H1 (cell line): ENCODE results near the gene WASL. TPM values are rescaled to one million over a fixed set of nuclear protein-coding genes. Genes with fewer than 3 reads are reported as not detected.

Experiments
- CTCF ChIA-PET: fragments of 300-600 bp; sonication (Branson Sonifier 250); formaldehyde crosslinking; loops from one replicate; lab custom pipeline; 2021; ENCODE audit not compliant: partially characterized antibody; lab: Charles Lee
- POLR2A ChIA-PET: fragments of 300-600 bp; sonication (Branson Sonifier 250); formaldehyde crosslinking; loops from one replicate; lab custom pipeline; 2021; ENCODE audit warnings: inconsistent platforms; ENCODE audit not compliant: partially characterized antibody; lab: Charles Lee
- DNase-seq, 2 experiments: peaks; one replicate each; pipeline versions ENCODE4 v3.0.0 to v3.0.0-alpha.2; 2010 to 2022; ENCODE audit warnings: low spot score in 2 of 2, low read depth in 1 of 2, mixed read lengths in 1 of 2
- FAIRE-seq: peaks from 2 replicates; lab custom pipeline; 2011; peaks lifted over from hg19 to GRCh38; lab: Jason Lieb, UNC
- H2AFZ ChIP-seq: 2 replicates; pipeline ENCODE4 v1.8.1; 2012; ENCODE audit warnings: low read length, inconsistent platforms
- H2AK5ac ChIP-seq: 2 replicates; pipeline ENCODE4 v1.6.1; 2013; ENCODE audit warnings: low read depth, low read length
- H2BK120ac ChIP-seq: replicated peaks from 2 replicates; pipeline ENCODE3; 2013; ENCODE audit warnings: low read depth, low read length, inconsistent platforms
- H2BK12ac ChIP-seq: 2 replicates; pipeline ENCODE4 v1.6.1; 2013; ENCODE audit warnings: low read depth, low read length
- H2BK15ac ChIP-seq: 2 replicates; pipeline ENCODE4 v1.6.1; 2013; ENCODE audit warnings: low read length
- H2BK20ac ChIP-seq: 2 replicates; pipeline ENCODE4 v1.6.1; 2013; ENCODE audit warnings: low read length
- H2BK5ac ChIP-seq: 2 replicates; pipeline ENCODE4 v1.6.1; 2013; ENCODE audit warnings: low read depth, low read length
- H3K14ac ChIP-seq: 2 replicates; pipeline ENCODE4 v1.6.1; 2013; ENCODE audit warnings: inconsistent platforms; ENCODE audit not compliant: insufficient read length
- H3K18ac ChIP-seq: 2 replicates; pipeline ENCODE4 v1.6.1; 2013; ENCODE audit warnings: low read length; ENCODE audit errors: extremely low read depth
- H3K23ac ChIP-seq: 2 replicates; pipeline ENCODE4 v1.6.1; 2013; ENCODE audit warnings: inconsistent platforms; ENCODE audit not compliant: insufficient read length
- H3K23me2 ChIP-seq: 2 replicates; pipeline ENCODE4 v1.6.1; 2013; ENCODE audit warnings: low read depth, low read length
- H3K27ac ChIP-seq: 2 replicates; pipeline ENCODE4 v1.6.1; 2011; ENCODE audit warnings: low read depth, low read length, inconsistent platforms
- H3K27me3 ChIP-seq, 4 experiments: replicated peaks in 1 of 4; 1 replicate in 1 of 4; 2 replicates in 3 of 4; pipeline versions ENCODE4 v1.6.1 to v1.8.1; 2011 to 2013; ENCODE audit warnings: low read length in 3 of 4, mild to moderate bottlenecking in 3 of 4, inconsistent platforms in 2 of 4, mixed read lengths in 2 of 4, moderate library complexity in 1 of 4; ENCODE audit not compliant: control insufficient read depth in 3 of 4, insufficient read depth in 3 of 4; ENCODE audit errors: extremely low read depth in 1 of 4
- H3K36me3 ChIP-seq, 4 experiments: 2 replicates each; pipeline versions ENCODE4 v1.6.1 to v1.8.1; 2011 to 2013; ENCODE audit warnings: mild to moderate bottlenecking in 4 of 4, low read length in 3 of 4, moderate library complexity in 2 of 4, control low read depth in 1 of 4, inconsistent platforms in 1 of 4; ENCODE audit not compliant: insufficient read depth in 4 of 4, control insufficient read depth in 2 of 4
- H3K4ac ChIP-seq: replicated peaks from 2 replicates; pipeline ENCODE3; 2013; ENCODE audit warnings: low read length, low read depth, mixed read lengths, inconsistent platforms; ENCODE audit not compliant: insufficient read length
- H3K4me1 ChIP-seq, 4 experiments: replicated peaks in 1 of 4; 1 replicate in 1 of 4; 2 replicates in 3 of 4; pipeline versions ENCODE4 v1.6.1 to v1.8.1; 2011 to 2013; ENCODE audit warnings: low read length in 3 of 4, inconsistent platforms in 2 of 4, mixed read lengths in 1 of 4; ENCODE audit not compliant: insufficient read depth in 4 of 4, control insufficient read depth in 3 of 4
- H3K4me2 ChIP-seq, 2 experiments: 2 replicates each; pipeline versions ENCODE4 v1.6.1 to v1.8.1; 2011 to 2013; ENCODE audit warnings: low read depth in 2 of 2, low read length in 2 of 2, control low read depth in 1 of 2, inconsistent platforms in 1 of 2, mild to moderate bottlenecking in 1 of 2; ENCODE audit not compliant: insufficient read depth in 1 of 2
- H3K4me3 ChIP-seq, 4 experiments: fragments of 200-600, 300-600 bp in 1 of 4; sonication (generic), shearing (Covaris generic), sonication (Bioruptor Twin) in 1 of 4; 2 replicates each; pipeline versions ENCODE4 v1.5.1 to v1.8.1; 2011 to 2016; ENCODE audit warnings: low read length in 4 of 4, low read depth in 3 of 4, control low read depth in 2 of 4, inconsistent platforms in 2 of 4, mild to moderate bottlenecking in 2 of 4, mixed read lengths in 1 of 4, moderate library complexity in 1 of 4; ENCODE audit not compliant: insufficient read depth in 2 of 4; ENCODE audit errors: extremely low read depth in 1 of 4
- H3K56ac ChIP-seq: replicated peaks from 2 replicates; pipeline ENCODE3; 2013; ENCODE audit warnings: low read depth, mild to moderate bottlenecking, mixed read lengths, low read length, inconsistent platforms; ENCODE audit not compliant: insufficient read length
- H3K79me1 ChIP-seq: 2 replicates; pipeline ENCODE4 v1.6.1; 2013; ENCODE audit warnings: low read depth, low read length, control low read depth
- H3K79me2 ChIP-seq, 2 experiments: 2 replicates each; pipeline versions ENCODE4 v1.6.1 to v1.8.1; 2012 to 2013; ENCODE audit warnings: low read length in 2 of 2, mild to moderate bottlenecking in 2 of 2, inconsistent platforms in 1 of 2; ENCODE audit not compliant: insufficient read depth in 2 of 2, control insufficient read depth in 1 of 2
- H3K9ac ChIP-seq, 4 experiments: replicated peaks in 1 of 4; 1 replicate in 1 of 4; 2 replicates in 3 of 4; pipeline versions ENCODE4 v1.6.1 to v1.8.1; 2011 to 2013; ENCODE audit warnings: low read depth in 3 of 4, low read length in 3 of 4, control low read depth in 2 of 4, mild to moderate bottlenecking in 2 of 4, moderate library complexity in 2 of 4, inconsistent platforms in 1 of 4; ENCODE audit errors: extremely low read depth in 1 of 4
- H3K9me3 ChIP-seq, 2 experiments: 2 replicates each; pipeline versions ENCODE4 v1.6.1 to v1.8.1; 2012 to 2013; ENCODE audit warnings: mild to moderate bottlenecking in 2 of 2, moderate library complexity in 2 of 2, control low read depth in 1 of 2, inconsistent platforms in 1 of 2, low read depth in 1 of 2, low read length in 1 of 2, mixed read lengths in 1 of 2; ENCODE audit not compliant: insufficient read depth in 2 of 2
- H4K20me1 ChIP-seq, 2 experiments: replicated peaks in 1 of 2; 2 replicates each; pipeline versions ENCODE3 to v1.8.1; 2011 to 2013; ENCODE audit warnings: inconsistent platforms in 2 of 2, low read length in 2 of 2, mild to moderate bottlenecking in 1 of 2; ENCODE audit not compliant: insufficient read depth in 2 of 2, control insufficient read depth in 1 of 2
- H4K5ac ChIP-seq: 2 replicates; pipeline ENCODE4 v1.6.1; 2013; ENCODE audit warnings: low read length, low read depth, mixed read lengths, inconsistent platforms; ENCODE audit not compliant: insufficient read length
- H4K8ac ChIP-seq: 2 replicates; pipeline ENCODE4 v1.8.0; 2013; ENCODE audit warnings: mild to moderate bottlenecking, moderate library complexity, low read length, inconsistent platforms; ENCODE audit not compliant: insufficient read depth; ENCODE audit errors: extremely low read depth
- H4K91ac ChIP-seq: replicated peaks from 2 replicates; pipeline ENCODE3; 2013; ENCODE audit warnings: low read length, mixed read lengths, inconsistent platforms; ENCODE audit not compliant: insufficient read length
- BCL11A ChIP-seq, 2 experiments: IDR thresholded peaks; one replicate each; pipeline ENCODE4 v1.6.1; 2011; ENCODE audit warnings: low read depth in 2 of 2, low read length in 2 of 2, mild to moderate bottlenecking in 2 of 2
- CBX5 ChIP-seq: fragments of 300-800, 300-1000 bp; sonication (generic); IDR thresholded peaks from 2 replicates; pipeline ENCODE4 v1.7.1; 2016; ENCODE audit warnings: antibody characterized with exemption, low read length, low read depth
- EZH2 ChIP-seq: fragments of 200-600 bp; sonication (generic); IDR thresholded peaks from 2 replicates; pipeline ENCODE4 v1.7.1; 2012; ENCODE audit warnings: low read depth, mild to moderate bottlenecking, moderate library complexity, low read length, inconsistent platforms; ENCODE audit not compliant: severe bottlenecking
- FOSL1 ChIP-seq: IDR thresholded peaks from 2 replicates; pipeline ENCODE4 v1.6.1; 2011; ENCODE audit warnings: mild to moderate bottlenecking, low read depth, low read length, moderate library complexity; ENCODE audit not compliant: insufficient read depth
- KDM1A ChIP-seq: fragments of 200-600, 300-600 bp; sonication (generic); IDR thresholded peaks from 2 replicates; pipeline ENCODE4 v1.7.1; 2016; ENCODE audit warnings: mild to moderate bottlenecking, low read length, borderline replicate concordance
- KDM4A ChIP-seq: IDR thresholded peaks from one replicate; pipeline ENCODE4 v1.7.1; 2012; ENCODE audit warnings: low read depth, mild to moderate bottlenecking, moderate library complexity, low read length, inconsistent platforms; ENCODE audit not compliant: severe bottlenecking
- SRF ChIP-seq: IDR thresholded peaks from 2 replicates; pipeline ENCODE4 v1.6.1; 2011; ENCODE audit warnings: mild to moderate bottlenecking, low read depth, low read length, moderate library complexity
- WGBS, 2 experiments: shearing (Covaris generic) in 1 of 2; methylation state at CpG; one replicate each; pipeline versions ENCODE4 v1.1.6 to v1.1.7; 2013 to 2015; ENCODE audit warnings: low lambda C conversion rate in 2 of 2, mixed read lengths in 2 of 2, inconsistent platforms in 1 of 2, low coverage in 1 of 2, missing lambda C conversion rate in 1 of 2; ENCODE audit not compliant: insufficient replicate concordance in 2 of 2, insufficient coverage in 1 of 2, insufficient read length in 1 of 2; ENCODE audit errors: extremely low coverage in 1 of 2, missing lambda C conversion rate in 1 of 2; 5-methylcytosine and 5-hydroxymethylcytosine counted together
- polyA plus RNA-seq, 7 experiments: library from polyadenylated mRNA; depleted of rRNA in 3 of 7; stranded (reverse) in 5 of 7; unstranded in 2 of 7; fragments of >200 nt in 5 of 7; fragments of 200-250 nt in 2 of 7; gene quantifications; 1 replicate in 5 of 7; 2 replicates in 1 of 7; 4 replicates in 1 of 7; pipeline versions ENCODE4 v1.2.1 to v1.2.3, GENCODE V29; 2011 to 2013; ENCODE audit warnings: missing spikeins in 2 of 7, mixed read lengths in 2 of 7
- total RNA-seq: library from RNA; stranded (reverse); fragmentation: NEBNext Ultra II Directional; extraction: Animal tissue kit (Norgen Biotek cat#: 25700); gene quantifications from 2 replicates; pipeline ENCODE4 v1.2.1, GENCODE V29; 2021

WASL gene
- total and polyA plus RNA-seq, 2 of the 8 experiments (the other 6 are each of a cell fraction or from before 2014, with no cell fraction given) = 7.7 to 38.9 TPM

DNA sequence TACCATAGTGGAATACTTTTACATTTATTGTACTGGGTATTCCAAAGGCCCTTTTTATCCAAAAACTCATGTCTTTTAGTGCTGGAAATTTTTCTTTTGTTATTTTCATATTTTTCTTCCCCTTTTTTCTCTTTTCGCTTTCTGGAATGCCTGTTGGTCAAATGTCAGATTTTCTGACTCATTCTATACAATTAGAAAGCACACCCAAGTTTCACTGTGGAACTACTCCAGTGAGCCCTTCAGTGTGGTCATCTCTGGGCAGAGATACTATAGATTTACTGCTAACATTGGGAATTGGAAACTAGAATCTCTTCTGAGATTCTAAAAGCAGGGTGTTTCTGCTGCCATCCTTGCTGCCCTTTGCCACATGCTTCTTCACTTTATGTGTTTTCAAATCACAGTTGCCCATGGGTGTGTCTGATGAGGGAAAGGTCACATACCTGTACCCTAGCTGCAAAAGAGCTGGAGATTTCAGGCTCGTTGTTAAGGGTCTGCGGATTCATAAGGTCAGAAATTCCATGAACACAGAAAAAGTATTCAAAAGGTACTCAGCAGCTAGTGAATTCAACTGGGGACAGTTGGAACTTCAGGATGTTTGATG, 5.6 kb upstream of the WASL start:
- Histone ChIP-seq H2BK12ac (no peak overlapping the region), H2BK120ac (no peak overlapping the region), H3K4ac (no peak overlapping the region), H3K9me3 (no peaks in the 10 kb centered on the region)
- no peak for TF ChIP-seq EZH2
- TF ChIP-seq BCL11A (IDR thresholded peaks at IDR 0.05; ENCODE audit: low read depth in 2 of 2, low read length in 2 of 2) = no peak
- TF ChIP-seq SRF = no peak
- TF ChIP-seq KDM1A = no peak
- TF ChIP-seq FOSL1 = no peak
- TF ChIP-seq CBX5 = no peak
- no peak for TF ChIP-seq KDM4A
- TF ChIP-seq, all 59 proteins: peak for 0
- no peak overlapping the region for H2AK5ac ChIP-seq
- peaks cover 0 to 25% of the 10 kb centered on the region in 2 experiments; a peak in 2 of 4 replicates for H3K79me2 ChIP-seq
- CTCF ChIA-PET = interaction anchor here (1.3 kb wide), 1 partner anchor 9 kb away, joined by 3 read pairs; no protein-coding TSS in a partner anchor
- DNase-seq (no peak), FAIRE-seq (no peak)
- H3K4me1 ChIP-seq = peaks cover 0 to 10% (median 3%) of the 10 kb centered on the region in 4 experiments; a peak in 4 of 7 replicates
- H3K56ac ChIP-seq = no peak overlapping the region
- no peak overlapping the region for H3K23ac ChIP-seq
- no peak overlapping the region for H3K18ac ChIP-seq
- H3K27me3 ChIP-seq = no peaks in the 10 kb centered on the region
- no peak overlapping the region for H4K8ac ChIP-seq
- H3K23me2 ChIP-seq = no peaks in the 10 kb centered on the region
- H4K91ac ChIP-seq = no peak overlapping the region
- H4K20me1 ChIP-seq = no peaks in the 10 kb centered on the region
- no peak overlapping the region for H3K9ac ChIP-seq
- no peak overlapping the region for H2BK5ac ChIP-seq
- no peak overlapping the region for H4K5ac ChIP-seq
- H2BK20ac ChIP-seq = no peak overlapping the region
- H3K4me2 ChIP-seq = no peak overlapping the region
- H2BK15ac ChIP-seq = no peak overlapping the region; the same call in 1 of the 2 replicates
- H3K36me3 ChIP-seq = no peaks in the 10 kb centered on the region
- no peak overlapping the region for H3K14ac ChIP-seq
- H2AFZ ChIP-seq = no peak overlapping the region
- no peaks in the 10 kb centered on the region for H3K79me1 ChIP-seq
- no peak overlapping the region for H3K4me3 ChIP-seq
- 93% methylated on average over 3 of the region's 3 CpGs; no CpG with 5 or more reads in 1 of the 2 experiments for WGBS, 2 experiments
- POLR2A ChIA-PET = no interaction called here
- no peak overlapping the region for H3K27ac ChIP-seq
